GM13976 (cell line): ENCODE data around the gene EIF5A2.

Source experiments
- DNase-seq: peaks from one replicate; pipeline ENCODE4 v3.0.0; 2012; ENCODE audit warnings: low spot score
- in situ Hi-C: fragments of 300-500 bp; cut with MboI; formaldehyde crosslinking; loops from one replicate; pipeline ENCODE4 v1.12.0; 2022; ENCODE audit warnings: low sequenced_read_pairs, mixed read lengths, inconsistent platforms; ENCODE audit not compliant: unreplicated experiment
- TF ChIP-seq, protein P1 (sequence below): IDR thresholded peaks from 2 replicates; pipeline ENCODE4 v1.5.1; 2012; ENCODE audit warnings: borderline replicate concordance, mild to moderate bottlenecking; ENCODE audit not compliant: insufficient read depth; ENCODE audit errors: extremely low read depth, missing control alignments, control extremely low read depth

The EIF5A2 gene

GRCh38 chr3:170910542-170910941 is 2.1 kb upstream of the EIF5A2 start:
- TF ChIP-seq, protein P1, sequence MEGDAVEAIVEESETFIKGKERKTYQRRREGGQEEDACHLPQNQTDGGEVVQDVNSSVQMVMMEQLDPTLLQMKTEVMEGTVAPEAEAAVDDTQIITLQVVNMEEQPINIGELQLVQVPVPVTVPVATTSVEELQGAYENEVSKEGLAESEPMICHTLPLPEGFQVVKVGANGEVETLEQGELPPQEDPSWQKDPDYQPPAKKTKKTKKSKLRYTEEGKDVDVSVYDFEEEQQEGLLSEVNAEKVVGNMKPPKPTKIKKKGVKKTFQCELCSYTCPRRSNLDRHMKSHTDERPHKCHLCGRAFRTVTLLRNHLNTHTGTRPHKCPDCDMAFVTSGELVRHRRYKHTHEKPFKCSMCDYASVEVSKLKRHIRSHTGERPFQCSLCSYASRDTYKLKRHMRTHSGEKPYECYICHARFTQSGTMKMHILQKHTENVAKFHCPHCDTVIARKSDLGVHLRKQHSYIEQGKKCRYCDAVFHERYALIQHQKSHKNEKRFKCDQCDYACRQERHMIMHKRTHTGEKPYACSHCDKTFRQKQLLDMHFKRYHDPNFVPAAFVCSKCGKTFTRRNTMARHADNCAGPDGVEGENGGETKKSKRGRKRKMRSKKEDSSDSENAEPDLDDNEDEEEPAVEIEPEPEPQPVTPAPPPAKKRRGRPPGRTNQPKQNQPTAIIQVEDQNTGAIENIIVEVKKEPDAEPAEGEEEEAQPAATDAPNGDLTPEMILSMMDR = no peak
- in situ Hi-C loops = no loop called here
- DNase-seq = no peak

DNA sequence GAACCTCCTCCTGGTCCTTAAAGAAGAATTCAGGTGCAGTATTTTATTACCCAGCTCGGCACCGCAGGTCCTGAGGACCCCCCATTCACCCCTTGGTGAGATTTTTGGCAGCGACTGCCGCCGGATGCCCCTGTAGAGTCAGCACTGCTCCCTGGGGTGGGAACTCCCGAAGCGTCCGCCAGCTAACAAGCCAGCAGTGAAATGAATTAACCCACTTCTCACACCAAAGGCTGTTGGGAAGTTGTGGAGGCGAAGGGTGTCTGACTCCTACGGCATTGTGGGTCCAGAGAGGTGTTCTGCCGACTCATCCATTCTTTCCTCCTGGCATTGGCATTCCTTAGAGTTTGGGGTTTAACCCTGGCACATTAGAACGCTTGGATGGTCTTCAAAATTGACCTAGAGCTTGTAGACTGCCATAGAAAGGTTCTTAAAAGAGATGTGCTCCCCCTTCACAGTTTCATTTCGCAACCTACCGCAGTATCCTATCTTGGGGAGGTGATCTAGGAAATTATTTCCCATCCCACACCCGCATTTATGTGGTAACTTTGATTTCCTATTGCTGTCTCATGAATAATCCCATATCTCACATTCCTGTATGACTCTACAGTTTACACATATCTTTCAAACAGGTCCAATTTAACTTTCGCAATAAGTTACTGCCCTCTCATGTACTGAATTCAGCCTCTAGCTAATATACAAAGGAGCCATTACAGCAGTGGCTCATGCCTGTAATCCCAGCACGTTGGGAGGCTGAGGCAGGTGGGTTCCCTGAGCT is 879 bp upstream of the EIF5A2 start:
- DNase-seq = no peak
- in situ Hi-C loops = no loop called here
- TF ChIP-seq, protein P1 = no peak

DNA sequence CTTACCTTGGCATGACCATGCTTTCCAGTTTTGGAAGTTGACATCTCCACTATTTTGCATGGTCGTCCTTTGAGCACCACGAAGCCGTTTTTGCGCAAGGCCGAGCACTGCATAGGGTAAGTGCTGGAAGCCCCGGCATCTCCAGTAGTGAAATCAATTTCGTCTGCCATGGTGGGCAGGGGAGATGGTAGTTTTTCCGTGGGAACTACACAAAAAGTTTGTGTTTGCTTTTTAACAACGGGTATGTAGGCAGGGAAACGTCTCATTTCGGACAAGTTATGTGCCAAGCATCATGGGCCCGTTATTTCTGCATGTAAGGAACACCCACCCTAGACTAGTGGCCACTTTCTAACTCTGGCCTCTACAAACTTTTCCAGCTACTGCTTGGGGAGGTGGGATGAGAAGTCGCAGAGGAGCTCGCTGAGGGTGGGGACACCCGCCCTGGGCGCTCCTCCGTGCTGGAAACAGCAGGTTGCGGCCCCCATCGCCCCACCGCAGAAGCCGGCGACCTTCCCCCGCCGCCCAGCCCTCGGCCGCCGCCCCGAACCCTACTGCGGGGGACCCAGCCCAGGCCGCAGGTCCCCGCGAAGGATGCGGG is 701 bp downstream of the EIF5A2 start:
- in situ Hi-C loops = no loop called here
- TF ChIP-seq, protein P1 = no peak
- DNase-seq = no peak

- in situ Hi-C loops = no loop called here
- DNase-seq = no peak
- TF ChIP-seq, protein P1 = no peak
These were observed 2.6 kb downstream of the EIF5A2 start for GRCh38 chr3:170905862-170906261.

- TF ChIP-seq, protein P1 = no peak
- in situ Hi-C loops = no loop called here
- DNase-seq = no peak
These were observed 5.3 kb downstream of the EIF5A2 start for GRCh38 chr3:170903123-170903522.

- DNase-seq = no peak
- in situ Hi-C loops = no loop called here
- TF ChIP-seq, protein P1 = no peak
These were observed 9.0 kb downstream of the EIF5A2 start for GRCh38 chr3:170899455-170899854.
